ENCODE data around the gene ODAPH.

GRCh38 chr4:75564023-75564422 is 8.2 kb downstream of the ODAPH start:
- no peak for TF ChIP-seq HNF4A (conservative IDR thresholded peaks at IDR 0.05)
- TF ChIP-seq, protein P1, sequence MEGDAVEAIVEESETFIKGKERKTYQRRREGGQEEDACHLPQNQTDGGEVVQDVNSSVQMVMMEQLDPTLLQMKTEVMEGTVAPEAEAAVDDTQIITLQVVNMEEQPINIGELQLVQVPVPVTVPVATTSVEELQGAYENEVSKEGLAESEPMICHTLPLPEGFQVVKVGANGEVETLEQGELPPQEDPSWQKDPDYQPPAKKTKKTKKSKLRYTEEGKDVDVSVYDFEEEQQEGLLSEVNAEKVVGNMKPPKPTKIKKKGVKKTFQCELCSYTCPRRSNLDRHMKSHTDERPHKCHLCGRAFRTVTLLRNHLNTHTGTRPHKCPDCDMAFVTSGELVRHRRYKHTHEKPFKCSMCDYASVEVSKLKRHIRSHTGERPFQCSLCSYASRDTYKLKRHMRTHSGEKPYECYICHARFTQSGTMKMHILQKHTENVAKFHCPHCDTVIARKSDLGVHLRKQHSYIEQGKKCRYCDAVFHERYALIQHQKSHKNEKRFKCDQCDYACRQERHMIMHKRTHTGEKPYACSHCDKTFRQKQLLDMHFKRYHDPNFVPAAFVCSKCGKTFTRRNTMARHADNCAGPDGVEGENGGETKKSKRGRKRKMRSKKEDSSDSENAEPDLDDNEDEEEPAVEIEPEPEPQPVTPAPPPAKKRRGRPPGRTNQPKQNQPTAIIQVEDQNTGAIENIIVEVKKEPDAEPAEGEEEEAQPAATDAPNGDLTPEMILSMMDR (IDR thresholded peaks at IDR 0.05; ENCODE audit: low read depth, low read length, missing input control), result no peak
- no peak for TF ChIP-seq MAX (IDR thresholded peaks at IDR 0.05)
- TF ChIP-seq FOXA1 (IDR thresholded peaks at IDR 0.05), result no peak
- no peak for TF ChIP-seq SP1 (IDR thresholded peaks at IDR 0.05)
- no peak for TF ChIP-seq RAD21 (IDR thresholded peaks at IDR 0.05)
- no peak for TF ChIP-seq TAF1 (conservative IDR thresholded peaks at IDR 0.05)
- no peak for TF ChIP-seq YY1 (IDR thresholded peaks at IDR 0.05)
- TF ChIP-seq REST (IDR thresholded peaks at IDR 0.05), result no peak
- TF ChIP-seq ZBTB33 (IDR thresholded peaks at IDR 0.05), result no peak

All from liver (tissue), 3 donors.